Measurements from ENCODE around the gene GALR1.
"Not testable (repeated sequence)": the region's sequence is repeated elsewhere in the genome, so short reads cannot be mapped to it uniquely, and the experiment has no call there.

- TF ChIP-seq TARDBP (IDR thresholded peaks at IDR 0.05); CTBP1 (IDR thresholded peaks at IDR 0.05; ENCODE audit: borderline replicate concordance); BHLHE40 (IDR thresholded peaks at IDR 0.05; ENCODE audit: borderline replicate concordance); PKNOX1 (IDR thresholded peaks at IDR 0.05); SP1 (IDR thresholded peaks at IDR 0.05); ZNF384 (IDR thresholded peaks at IDR 0.05): not testable (repeated sequence)
Measured at GRCh38 chr18:77290841-77291240, 41.2 kb downstream of the GALR1 start.

All from HEK293T (cell line).